ENCODE measurements around the gene RER1. TPM values are rescaled to one million over a fixed set of nuclear protein-coding genes. Genes with fewer than 3 reads are reported as not detected.

Gene RER1
- total RNA-seq, 1 experiment from 2014 or later = 208 TPM

DNA sequence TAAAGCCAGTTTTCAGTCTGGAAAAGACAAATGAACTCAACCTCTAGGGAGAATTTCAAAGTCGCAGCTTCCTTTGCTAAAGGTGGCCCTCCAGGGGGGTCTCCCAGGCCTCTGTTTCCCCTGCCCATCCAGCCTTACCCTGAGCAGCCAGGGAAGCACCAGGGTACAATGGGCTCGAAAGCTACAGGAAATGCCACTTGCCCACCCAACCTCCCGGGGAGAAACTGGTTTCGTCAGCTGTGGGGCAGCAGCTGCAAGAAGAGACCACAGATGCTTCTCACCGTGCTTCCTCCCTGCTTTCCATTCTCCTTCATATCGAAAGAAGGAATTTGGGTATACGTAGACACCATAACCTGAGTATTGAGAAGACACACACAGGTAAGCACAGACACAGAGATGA, 2.0 kb upstream of the RER1 start:
- no peak for DNase-seq (ENCODE audit: low spot score)

DNA sequence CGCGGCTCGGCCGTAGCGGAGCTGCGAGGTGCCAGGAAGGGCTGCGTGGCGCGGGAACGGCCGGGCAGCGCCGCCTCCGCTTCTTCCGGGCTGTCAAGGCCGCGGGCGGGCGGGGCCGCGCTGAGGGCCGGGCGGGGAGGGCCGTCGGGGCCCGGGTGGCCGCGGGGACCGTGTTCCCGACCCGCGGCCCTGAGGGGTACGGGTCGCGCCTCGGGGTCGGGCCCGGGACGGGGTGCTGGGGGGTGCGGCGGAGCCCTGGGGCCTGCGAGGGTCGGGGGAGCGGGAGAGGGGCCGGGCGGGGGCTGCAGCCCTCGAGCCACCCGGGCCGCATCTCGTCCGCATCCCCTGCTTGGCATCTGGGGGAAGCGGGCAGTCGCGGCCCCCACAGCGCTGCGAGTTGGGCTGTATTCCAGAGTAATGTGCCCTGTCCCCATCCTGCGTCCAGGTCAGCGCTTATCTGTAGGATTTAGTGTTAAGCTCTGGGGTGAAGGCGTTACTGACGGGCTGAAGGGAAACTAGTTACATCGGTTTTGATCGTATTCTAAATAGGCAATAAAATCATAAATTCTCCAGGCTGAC, 379 bp downstream of the RER1 start:
- no peak for DNase-seq (ENCODE audit: low spot score)

DNA sequence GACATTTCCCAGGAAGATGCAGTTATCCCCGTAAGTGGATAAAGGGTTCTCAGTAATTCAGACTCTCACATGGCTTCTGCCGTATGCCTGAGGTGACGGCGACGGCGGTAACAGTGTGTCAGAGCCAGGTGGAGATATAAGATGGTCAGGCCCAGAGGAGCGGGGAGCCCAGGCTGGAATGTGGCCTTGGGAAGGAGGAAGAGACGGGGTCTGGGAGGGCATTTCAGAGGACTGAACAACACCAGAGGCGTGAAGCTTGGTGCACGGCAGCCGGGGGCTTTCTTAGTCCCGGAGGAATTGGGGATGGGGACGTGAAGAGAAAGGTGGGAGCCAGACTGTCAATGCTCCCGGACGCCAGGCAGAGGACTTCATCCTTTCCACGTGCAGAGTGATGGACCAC, 1.0 kb downstream of the RER1 start:
- no peak for DNase-seq (ENCODE audit: low spot score)

DNA sequence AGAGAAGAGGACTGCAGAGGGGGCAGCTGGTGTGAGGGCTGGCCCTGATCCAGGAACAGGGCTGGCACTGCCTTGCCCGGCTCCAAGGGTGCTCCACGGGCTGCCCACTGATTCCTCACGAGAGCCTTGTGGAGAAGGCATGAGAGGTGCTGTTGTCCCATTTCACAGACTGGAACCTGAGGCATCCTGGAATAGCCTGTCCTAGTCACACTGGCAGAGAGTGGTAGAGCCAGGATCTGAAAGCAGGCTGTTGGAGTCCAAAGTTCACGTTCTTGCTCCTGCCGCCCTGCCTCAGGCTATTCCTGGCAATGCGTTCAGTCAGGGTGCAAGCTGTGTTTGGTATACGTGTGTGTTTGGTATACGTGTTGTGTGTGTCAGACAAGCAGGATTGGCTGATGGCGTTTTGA, 1.8 kb downstream of the RER1 start:
- DNase-seq (ENCODE audit: low spot score) = no peak

DNA sequence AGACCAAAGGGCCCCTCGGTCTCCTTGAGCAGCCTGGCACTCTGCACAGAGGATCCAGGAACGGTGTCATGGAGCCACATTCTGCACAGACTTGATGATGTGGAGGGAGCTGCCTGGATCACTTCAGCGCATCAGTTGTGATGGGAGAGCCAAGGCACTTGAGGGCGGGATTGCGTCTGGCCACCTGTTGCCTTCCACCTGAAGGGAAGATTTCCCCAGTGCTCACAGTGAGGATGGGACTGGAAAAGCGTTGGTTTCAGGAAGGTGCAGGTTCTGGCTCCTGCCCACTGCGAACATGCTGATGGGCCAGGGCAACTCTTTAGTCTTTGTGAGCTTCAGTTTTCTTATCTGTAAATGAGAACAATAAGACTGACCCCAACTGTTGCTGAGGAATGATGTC, 2.6 kb downstream of the RER1 start:
- DNase-seq (ENCODE audit: low spot score) = no peak

DNA sequence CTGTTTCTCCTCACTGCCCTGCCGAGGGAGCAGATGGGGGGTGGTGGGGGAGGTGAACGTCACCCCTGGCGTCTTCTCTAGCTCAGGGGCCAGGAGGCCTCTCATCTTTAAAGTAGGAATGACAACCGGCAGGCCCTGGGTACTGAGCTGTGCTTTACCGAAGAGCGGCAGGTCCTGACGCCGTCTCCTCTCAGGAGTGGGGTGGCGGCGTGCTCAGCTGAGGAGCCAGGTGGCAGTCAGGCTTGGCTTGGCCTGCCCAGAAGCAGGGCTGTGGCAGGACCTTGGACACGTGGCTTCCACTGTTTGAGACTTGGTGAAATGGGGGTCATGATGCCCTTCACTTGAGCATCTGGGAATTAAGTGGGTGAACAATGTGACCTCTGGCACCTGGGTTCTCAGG, 3.1 kb downstream of the RER1 start:
- no peak for DNase-seq (ENCODE audit: low spot score)

DNA sequence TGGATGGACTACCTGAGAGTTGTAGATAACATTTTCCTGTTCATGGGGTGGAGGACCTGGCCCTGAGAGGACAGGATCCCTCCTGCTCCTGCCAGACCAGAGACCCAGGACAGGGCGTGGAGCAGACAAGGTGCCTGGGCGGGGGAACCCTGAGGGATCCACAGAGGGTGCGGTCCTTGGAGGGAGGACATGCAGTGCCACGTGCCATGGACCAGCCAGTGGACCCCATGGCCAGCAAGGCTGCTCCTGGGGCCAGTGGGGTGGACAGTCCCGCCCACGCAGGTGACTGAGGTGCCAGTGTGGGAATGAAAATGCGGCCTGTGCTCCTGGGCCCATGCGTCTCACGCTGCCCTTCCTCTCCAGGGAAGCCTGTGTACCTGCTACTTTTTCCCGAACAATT, 3.6 kb downstream of the RER1 start:
- DNase-seq (ENCODE audit: low spot score) = no peak

DNA sequence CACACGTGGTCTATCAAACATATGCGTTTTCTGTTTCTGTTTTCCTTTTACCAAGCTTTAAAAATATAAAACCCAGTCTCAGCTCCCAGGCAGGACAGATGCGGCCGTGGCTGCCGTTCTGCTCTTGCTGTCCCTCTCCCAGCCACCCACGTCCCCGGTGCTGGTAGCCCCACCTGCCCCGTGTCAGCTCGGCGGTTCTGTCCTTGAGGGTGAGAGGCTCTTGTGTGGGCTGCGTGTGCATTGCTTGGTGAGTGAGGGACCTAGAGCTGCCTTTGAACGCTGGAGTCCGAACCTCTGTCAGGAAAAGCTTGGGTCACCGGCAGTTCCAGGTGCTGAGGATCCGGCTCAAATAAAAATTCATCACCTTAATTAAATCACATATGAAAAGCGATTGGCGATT, 4.4 kb downstream of the RER1 start:
- DNase-seq (ENCODE audit: low spot score) = no peak

DNA sequence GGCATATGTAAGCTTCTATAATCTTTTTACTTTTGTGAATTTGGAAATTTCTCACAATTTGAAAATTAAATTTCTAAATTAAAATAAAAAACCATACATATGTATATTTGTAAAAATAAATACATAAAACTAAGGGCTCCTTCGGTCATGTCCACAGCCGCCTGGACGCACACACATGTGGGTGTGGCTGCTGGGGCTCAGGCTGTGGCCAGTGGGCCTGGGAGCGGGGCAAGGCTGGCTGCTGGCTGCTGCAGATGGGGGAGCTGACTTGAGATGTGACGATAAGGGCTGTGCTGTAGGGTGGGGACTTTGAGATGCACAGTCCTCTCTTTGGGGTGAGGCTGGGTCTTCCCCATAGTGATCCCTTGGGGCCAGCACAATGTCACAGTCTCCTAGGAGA, 4.8 kb downstream of the RER1 start:
- DNase-seq (ENCODE audit: low spot score) = no peak

DNA sequence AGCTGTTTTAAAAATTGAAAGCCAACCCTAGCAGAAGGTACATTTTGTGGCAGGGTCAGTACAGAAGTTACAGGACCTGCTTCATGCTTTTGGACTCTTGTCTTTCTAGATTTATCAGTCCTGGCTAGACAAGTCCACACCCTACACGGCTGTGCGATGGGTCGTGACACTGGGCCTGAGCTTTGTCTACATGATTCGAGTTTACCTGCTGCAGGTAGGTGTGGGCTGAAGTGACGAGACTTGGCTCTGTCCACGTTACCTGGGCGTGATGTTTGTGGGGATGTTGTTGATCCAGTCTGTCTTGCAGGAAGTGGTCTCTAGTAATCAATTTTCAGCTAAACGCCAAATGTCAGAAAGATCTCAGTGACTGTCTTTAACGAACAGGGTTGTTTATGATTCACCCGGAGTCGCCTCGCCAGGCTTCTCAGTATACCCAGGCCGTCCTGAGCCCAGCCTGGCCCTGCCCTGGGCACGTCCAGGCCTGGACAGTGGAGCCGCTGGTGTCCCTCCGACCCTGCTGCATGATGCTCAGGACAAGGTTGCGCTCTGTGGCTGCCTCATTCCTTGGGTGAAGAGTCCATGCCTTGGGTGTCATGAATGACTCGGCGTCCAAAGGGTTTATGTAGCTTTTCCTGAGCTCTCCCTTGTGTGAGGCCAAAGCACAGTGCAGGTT, 5.5 kb downstream of the RER1 start:
- no peak for DNase-seq (ENCODE audit: low spot score)

DNA sequence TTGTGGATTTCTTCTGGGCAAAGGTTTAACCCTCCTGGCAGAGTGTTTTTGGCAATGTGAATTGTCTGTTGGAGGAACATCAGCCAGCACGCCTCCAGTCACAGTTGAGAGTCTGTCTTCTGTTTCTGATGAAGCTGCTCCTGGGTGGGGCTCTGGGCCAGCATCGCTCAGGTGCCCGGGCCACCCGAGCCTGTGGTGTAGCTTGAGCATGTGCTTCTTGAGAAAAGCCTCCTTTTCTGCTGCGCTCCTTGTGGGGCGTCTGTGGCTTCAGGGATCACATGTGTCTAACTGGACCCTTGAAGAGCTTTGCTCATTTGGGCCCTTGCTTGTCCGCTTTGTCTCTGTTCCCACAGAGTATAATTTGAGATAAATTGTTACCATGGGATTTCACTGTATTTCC, 7.2 kb downstream of the RER1 start:
- no peak for DNase-seq (ENCODE audit: low spot score)

DNA sequence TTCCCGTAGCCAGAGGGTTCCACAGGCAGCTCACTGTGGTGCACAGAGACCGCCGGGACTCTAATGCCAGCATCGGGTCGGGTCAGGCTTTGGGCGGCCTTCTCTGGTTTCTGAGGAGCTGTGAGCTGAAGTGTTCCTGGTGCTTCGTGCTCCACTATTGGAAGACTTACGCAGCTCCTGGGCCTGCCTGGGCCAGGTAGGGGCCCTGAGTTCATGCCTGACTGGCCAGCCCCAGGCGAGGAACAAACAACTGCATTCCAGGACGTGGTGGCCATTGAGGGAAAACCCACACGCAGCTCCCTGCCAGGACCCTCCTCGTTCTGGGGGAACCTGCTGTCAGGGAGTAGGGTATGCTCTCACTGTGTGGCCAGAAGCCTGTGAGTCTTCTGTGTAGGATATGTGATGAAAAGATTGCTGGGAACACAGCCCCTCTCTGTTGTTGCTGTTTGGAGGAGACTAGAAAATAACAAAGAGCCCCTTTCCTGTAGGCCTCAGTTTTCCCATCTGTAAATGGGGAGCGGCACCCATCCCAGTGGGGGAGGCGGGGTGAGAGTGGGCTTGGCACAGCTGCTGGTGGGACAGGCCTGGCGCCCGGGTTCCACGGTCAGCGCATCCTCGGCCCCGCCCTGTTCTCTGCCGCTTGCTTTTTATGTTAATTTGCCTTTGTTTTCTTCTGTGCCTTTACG, 8.4 kb downstream of the RER1 start:
- DNase-seq (ENCODE audit: low spot score) = no peak

DNA sequence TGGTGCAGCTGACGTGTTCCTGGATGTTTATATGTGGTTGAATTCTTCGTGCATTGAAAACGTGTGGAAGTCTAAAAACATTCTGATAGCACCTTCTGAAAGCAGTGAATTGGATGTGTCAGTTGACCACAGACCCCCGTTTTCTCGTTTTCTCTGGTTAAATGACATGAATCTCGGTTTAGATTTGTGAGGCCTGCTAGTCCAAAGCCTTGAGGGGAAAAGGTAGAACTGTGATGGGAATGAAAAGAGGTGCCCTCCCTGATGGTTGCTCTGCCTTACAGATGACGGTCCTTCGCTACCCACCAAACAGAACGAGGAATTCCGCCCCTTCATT, 8.9 kb downstream of the RER1 start:
- DNase-seq (ENCODE audit: low spot score) = no peak

DNA sequence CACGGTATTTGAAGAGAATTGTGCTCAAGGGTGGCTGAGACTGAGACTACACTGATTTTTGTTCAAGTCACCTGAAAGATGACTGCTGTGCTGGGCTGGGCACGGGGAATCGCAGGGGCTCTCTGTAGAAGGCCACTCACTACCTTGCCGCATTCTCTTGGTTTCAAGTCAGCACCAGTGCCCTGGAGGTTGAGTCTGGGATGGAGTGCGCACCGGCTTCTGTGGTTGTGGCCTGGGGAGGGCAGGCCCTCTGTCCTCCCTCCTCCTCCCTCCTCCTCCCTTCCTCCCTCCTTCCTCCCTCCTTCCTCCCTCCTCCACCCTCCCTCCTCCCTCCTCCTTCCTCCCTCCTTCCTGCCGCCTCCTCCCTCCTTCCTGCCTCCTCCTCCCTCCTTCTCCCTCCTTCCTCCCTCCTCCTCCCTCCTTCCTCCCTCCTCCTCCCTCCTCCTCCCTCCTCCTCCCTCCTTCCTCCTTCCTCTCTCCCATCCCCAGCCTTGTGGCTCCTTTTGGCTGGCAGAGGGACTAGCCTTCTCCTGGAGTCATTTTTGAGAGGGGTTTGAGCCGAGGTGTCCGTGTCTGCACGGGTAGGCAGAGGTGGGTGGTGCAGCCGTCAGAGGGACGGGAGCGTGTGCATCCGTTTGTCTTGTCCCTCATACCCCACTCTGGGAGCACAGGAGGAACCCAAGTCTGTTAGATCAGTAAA, 9.5 kb downstream of the RER1 start:
- no peak for DNase-seq (ENCODE audit: low spot score)

DNA sequence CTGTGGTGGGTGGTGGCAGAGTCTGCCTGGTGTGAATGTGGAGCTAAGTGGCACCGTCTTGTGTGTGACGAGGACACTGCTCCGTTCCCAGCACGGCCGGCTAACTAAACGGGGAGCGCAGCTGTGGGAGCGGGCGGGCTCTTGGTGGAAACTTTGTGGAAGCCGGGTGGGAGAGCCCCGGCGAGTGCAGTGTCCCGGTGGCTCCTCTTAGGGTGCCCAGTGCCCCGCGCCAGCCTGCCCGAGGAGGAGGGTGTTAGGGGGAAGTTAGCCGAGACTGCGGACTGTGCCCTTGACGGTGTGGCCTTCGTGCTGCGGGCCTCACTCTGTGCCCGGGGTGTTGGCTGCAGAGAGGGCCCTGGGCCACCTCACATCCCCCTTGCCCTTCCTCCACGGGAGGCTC, 10.8 kb downstream of the RER1 start:
- no peak for DNase-seq (ENCODE audit: low spot score)

DNA sequence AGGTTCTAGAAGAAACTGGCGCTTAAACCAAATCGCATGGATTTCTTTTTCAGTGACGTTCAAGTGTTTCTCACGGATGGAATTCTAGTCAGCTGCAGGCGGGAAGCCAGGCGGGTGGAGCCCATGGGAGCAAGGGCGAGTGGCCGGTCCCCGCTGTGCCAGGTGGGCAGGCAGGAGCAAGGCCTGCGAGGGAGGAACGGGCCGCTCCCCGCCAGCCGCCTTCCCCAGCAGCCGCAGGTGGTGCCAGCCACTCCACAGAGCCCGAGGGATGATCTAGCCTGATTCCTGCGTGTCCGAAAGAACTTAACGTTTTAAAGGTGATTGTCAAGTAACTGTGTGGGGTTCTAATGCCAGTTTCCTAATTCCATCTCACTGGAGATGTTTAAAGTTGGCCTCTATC, 11.6 kb downstream of the RER1 start:
- DNase-seq (ENCODE audit: low spot score) = no peak

DNA sequence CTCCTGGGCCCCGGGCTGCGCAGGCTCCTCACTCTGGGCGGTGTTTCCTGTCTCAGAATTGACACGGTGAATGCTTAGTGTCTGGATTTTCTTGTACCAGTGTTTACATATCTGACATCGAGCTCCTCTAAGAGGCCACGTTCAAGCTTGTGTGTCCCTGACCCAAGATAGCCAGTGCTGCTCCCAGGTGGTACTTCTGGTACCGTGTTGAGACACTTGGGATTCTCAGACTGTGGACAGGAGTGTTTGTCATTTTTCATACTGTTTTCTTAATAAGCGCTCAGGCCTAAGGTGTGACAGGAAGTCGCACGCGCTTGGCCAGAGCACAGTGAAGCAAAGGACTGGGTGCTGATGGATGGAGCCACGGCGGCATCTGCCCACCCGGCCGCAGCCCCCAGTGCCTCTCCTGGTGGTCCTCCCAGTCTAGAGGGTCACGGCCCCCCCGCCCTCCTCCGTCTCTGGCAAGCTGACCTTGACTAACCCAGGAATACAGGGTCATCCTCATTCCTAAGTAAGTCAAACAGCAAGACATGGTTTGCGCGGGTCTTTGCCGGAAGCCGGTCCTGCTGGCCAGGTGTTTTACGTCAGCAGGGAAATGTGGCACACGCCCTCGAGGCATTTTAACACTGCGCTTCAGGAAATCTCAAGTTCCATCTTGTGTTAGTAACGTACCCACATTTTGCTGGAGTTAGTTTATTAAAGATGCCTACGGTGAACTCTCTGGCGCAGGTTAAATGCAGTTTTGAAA, 12.7 kb downstream of the RER1 start:
- no peak for DNase-seq (ENCODE audit: low spot score)

DNA sequence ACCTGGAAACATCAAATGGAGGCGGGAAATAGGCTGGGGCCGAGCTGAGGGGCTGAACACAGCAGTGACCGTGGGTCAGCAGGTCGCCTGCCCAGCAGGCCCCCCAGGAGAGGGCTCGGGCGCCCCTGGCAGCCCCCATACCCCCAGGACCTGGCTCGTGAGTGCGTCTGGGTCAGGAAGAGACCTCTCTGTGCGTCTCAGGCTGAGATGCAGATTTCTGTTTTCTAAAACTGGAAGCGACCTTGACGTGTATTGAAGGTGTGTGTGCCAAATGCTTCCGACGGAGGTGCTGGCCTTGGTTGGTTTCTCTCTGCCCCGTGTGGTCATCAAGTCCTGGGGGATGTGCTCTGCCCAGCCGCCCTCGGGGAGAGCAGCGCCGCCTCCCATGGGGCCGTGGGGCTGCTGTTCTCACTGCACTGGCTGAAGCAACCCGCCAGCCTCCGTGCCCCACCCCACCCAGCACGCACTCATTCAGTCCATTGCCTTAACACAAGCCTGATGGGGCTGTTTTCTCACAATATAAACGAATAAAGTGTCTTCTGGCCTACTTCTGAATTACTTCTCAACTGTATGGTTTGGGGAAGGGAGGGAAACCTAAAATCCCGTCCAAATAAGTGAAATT, 13.4 kb downstream of the RER1 start:
- DNase-seq (ENCODE audit: low spot score) = no peak

DNA sequence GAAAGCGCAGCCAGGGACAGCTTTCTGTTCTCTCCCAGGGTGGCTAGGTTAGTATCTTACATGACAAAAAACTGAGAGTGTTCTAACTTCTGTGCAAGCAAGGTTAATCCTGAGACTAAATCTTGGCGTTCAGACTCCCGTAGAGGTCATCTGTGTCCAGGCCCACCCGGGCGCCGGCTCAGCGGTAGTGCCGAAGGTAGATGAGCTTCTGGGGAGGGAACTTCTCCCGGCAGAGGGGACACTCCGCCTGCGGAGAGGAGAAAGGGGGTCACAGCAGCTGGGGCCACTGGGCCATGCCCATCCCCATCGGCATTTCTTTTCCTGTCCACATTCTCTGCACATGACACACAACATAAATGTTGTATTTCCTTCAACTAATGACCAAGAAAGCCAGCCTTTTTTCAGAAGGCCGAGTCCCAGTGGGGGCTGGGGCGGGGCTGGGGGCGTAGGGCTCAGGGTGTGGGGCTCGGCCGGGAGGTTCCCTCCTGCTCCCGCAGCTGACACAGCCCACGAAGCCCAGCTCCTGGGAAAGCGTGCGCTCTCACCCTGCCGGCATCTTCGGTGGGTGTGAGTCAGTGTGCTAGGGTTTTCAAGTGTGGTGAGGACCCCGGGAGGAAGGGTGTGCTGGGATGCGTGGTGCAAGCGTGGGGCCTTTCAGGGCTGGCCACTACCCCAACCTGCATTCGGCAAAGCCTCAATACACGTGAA, 14.1 kb downstream of the RER1 start:
- DNase-seq (ENCODE audit: low spot score) = no peak

DNA sequence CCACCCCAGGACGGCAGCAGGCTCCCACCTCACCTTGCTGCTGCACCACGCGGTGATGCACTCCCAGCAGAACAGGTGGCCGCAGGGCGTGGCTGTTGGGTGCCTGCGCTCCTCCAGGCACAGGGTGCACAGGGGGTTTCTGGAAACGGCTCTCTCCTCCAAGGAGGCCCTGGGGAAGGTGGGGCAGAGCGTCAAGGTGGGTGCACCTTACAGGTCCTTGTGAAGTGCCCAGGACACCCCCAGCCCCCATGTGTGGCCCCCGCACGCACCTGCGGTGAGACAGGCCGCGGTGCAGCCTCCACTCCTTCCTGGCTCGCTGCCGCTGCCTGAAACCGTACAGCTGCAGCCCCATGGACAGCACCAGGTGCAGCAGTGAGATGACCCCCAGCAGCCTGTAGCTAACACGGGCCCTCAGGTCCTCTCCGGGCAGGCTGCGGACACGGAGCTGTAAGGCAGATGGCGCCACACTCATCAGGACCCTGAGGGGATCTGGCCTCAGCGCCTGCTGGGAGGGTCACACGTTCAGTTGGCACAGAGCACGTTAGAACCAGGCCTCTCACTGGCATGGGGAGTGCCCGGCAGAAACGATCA, 14.9 kb downstream of the RER1 start:
- no peak for DNase-seq (ENCODE audit: low spot score)
